DOHH2 (cell line): ENCODE measurements around the gene PGGHG.

Source experiments
- H3F3A ChIP-seq: fragments of 200-600 bp; sonication (generic), shearing (Covaris generic); 2 replicates; pipeline ENCODE4 v1.6.0; 2016; ENCODE audit warnings: antibody characterized with exemption, mild to moderate bottlenecking; ENCODE audit not compliant: control insufficient read depth, insufficient read depth
- H3K27ac ChIP-seq: fragments of 200-600 bp; sonication (generic); 2 replicates; pipeline ENCODE4 v1.5.1; 2014; ENCODE audit warnings: low read depth, mild to moderate bottlenecking, low read length, moderate library complexity
- H3K27me3 ChIP-seq: fragments of 200-600 bp; sonication (generic); 2 replicates; pipeline ENCODE4 v1.6.1; 2014; ENCODE audit warnings: mild to moderate bottlenecking, low read length, mixed read lengths; ENCODE audit not compliant: control insufficient read depth
- H3K36me3 ChIP-seq: fragments of 200-600 bp; sonication (generic); 2 replicates; pipeline ENCODE4 v1.6.1; 2014; ENCODE audit warnings: mild to moderate bottlenecking, low read length, moderate library complexity, mixed read lengths; ENCODE audit not compliant: control insufficient read depth
- H3K4me1 ChIP-seq: fragments of 200-600 bp; sonication (generic); 2 replicates; pipeline ENCODE4 v1.6.1; 2014; ENCODE audit warnings: mild to moderate bottlenecking, low read length, mixed read lengths; ENCODE audit not compliant: control insufficient read depth
- H3K4me2 ChIP-seq: fragments of 200-600 bp; sonication (generic); 2 replicates; pipeline ENCODE4 v1.6.0; 2014; ENCODE audit warnings: mild to moderate bottlenecking, low read length, moderate library complexity
- H3K4me3 ChIP-seq: fragments of 200-600 bp; sonication (generic); 2 replicates; pipeline ENCODE4 v1.5.1; 2014; ENCODE audit warnings: mild to moderate bottlenecking, low read length, mixed read lengths
- H3K79me2 ChIP-seq: fragments of 200-600 bp; sonication (generic); 2 replicates; pipeline ENCODE4 v1.6.1; 2014; ENCODE audit warnings: mild to moderate bottlenecking, low read length, mixed read lengths; ENCODE audit not compliant: control insufficient read depth
- H3K9me2 ChIP-seq: fragments of 200-600 bp; sonication (generic); replicated peaks from 2 replicates; pipeline ENCODE4 v1.6.1; 2014; ENCODE audit warnings: mild to moderate bottlenecking, low read length, mixed read lengths; ENCODE audit not compliant: control insufficient read depth
- H3K9me3 ChIP-seq: fragments of 200-600 bp; sonication (generic); 2 replicates; pipeline ENCODE4 v1.6.1; 2014; ENCODE audit warnings: antibody characterized with exemption, low read length, mixed read lengths; ENCODE audit not compliant: control insufficient read depth, insufficient read depth
- H4K20me1 ChIP-seq: fragments of 200-600 bp; sonication (generic); 2 replicates; pipeline ENCODE4 v1.6.0; 2014; ENCODE audit warnings: low read depth, mild to moderate bottlenecking, antibody characterized with exemption, low read length, moderate library complexity; ENCODE audit not compliant: control insufficient read depth, insufficient read depth
- CTCF ChIP-seq: fragments of 200-600 bp; sonication (generic); IDR thresholded peaks from one replicate; pipeline ENCODE4 v1.5.1; 2014; ENCODE audit warnings: antibody characterized with exemption, mild to moderate bottlenecking, low read depth, low read length; ENCODE audit not compliant: poor library complexity, severe bottlenecking
- EZH2phosphoT487 ChIP-seq: fragments of 200-600 bp; sonication (generic); IDR thresholded peaks from 2 replicates; pipeline ENCODE4 v1.6.1; 2017; ENCODE audit warnings: borderline replicate concordance, mild to moderate bottlenecking, antibody characterized with exemption, low read length, moderate library complexity, mixed read lengths

PGGHG gene

GRCh38 chr11:276219-276618, 12.7 kb upstream of the PGGHG start:
- peaks cover 9% of the 10 kb centered on the region for H3K9me3 ChIP-seq
- H3K27ac ChIP-seq: no peak overlapping the region
- H4K20me1 ChIP-seq: no peaks in the 10 kb centered on the region
- TF ChIP-seq CTCF (no peak), EZH2phosphoT487 (no peak)
- peaks cover 16% of the 10 kb centered on the region for H3K4me1 ChIP-seq
- no peaks in the 10 kb centered on the region for H3K9me2 ChIP-seq
- no peaks in the 10 kb centered on the region for H3K79me2 ChIP-seq
- H3K4me2 ChIP-seq: no peak overlapping the region
- peaks cover 3% of the 10 kb centered on the region for H3F3A ChIP-seq
- H3K27me3 ChIP-seq: no peaks in the 10 kb centered on the region
- H3K4me3 ChIP-seq: no peak overlapping the region
- no peaks in the 10 kb centered on the region for H3K36me3 ChIP-seq

GRCh38 chr11:278001-278951, 10.7 kb upstream of the PGGHG start, which contains the start of gene NLRP6:
Gene NLRP6 (plus strand): TSS chr11:278407. CDS start chr11:278570, 163 bp downstream.
- Histone ChIP-seq H3K4me3 (no peak within 1 kb of the TSS), H4K20me1 (no peaks in the 10 kb centered on the region), H3K4me2 (no peak within 1 kb of the TSS), H3K27ac (no peak within 1 kb of the TSS), H3K27me3 (no peaks in the 10 kb centered on the region), H3F3A (peaks cover 3% of the 10 kb centered on the region), H3K9me3 (peaks cover 9% of the 10 kb centered on the region), H3K79me2 (no peaks in the 10 kb centered on the region), H3K9me2 (no peaks in the 10 kb centered on the region), H3K4me1 (peaks cover 22% of the 10 kb centered on the region), H3K36me3 (no peaks in the 10 kb centered on the region)
- TF ChIP-seq EZH2phosphoT487 (no peak), CTCF (no peak)

- H3K9me2 ChIP-seq: no peaks in the 10 kb centered on the region
- peaks cover 9% of the 10 kb centered on the region for H3K9me3 ChIP-seq
- H3F3A ChIP-seq: no peaks in the 10 kb centered on the region; the same call in 1 of the 2 replicates
- no peaks in the 10 kb centered on the region for H3K27me3 ChIP-seq
- H4K20me1 ChIP-seq: no peaks in the 10 kb centered on the region
- no peak overlapping the region for H3K4me3 ChIP-seq
- no peaks in the 10 kb centered on the region for H3K36me3 ChIP-seq
- no peak overlapping the region for H3K27ac ChIP-seq
- H3K4me1 ChIP-seq: peaks cover 20% of the 10 kb centered on the region
- H3K4me2 ChIP-seq: no peak overlapping the region
- TF ChIP-seq EZH2phosphoT487: no peak
- TF ChIP-seq CTCF: no peak
- no peaks in the 10 kb centered on the region for H3K79me2 ChIP-seq
These were observed 9.6 kb upstream of the PGGHG start for GRCh38 chr11:279040-279965.
